Natural killer cell (primary cell): ENCODE data around the gene MATN1. TPM values are rescaled to one million over a fixed set of nuclear protein-coding genes. Genes with fewer than 3 reads are reported as not detected.

Experiments used
- ATAC-seq, 3 donors: fragments of 150-1000 bp in 2 of 3; fragments of 200-7000 bp in 1 of 3; cut with Tn5 transposase; 1 replicate in 1 of 3; 2 replicates in 2 of 3; pipeline ENCODE4 v1.10.0; 2021; ENCODE audit warnings: mild to moderate bottlenecking in 2 of 3, moderate library complexity in 2 of 3
- DNase-seq, 2 donors: peaks; one replicate each; pipeline versions ENCODE4 v3.0.0 to v3.0.0-alpha.2; 2013 to 2021; ENCODE audit warnings: mixed read lengths in 1 of 2
- H3K27ac ChIP-seq: one replicate; pipeline ENCODE4 v1.5.1; 2013; ENCODE audit warnings: mild to moderate bottlenecking, low read length
- H3K27me3 ChIP-seq: one replicate; pipeline ENCODE4 v1.6.1; 2013; ENCODE audit warnings: low read length; ENCODE audit not compliant: control insufficient read depth, insufficient read depth
- H3K36me3 ChIP-seq: one replicate; pipeline ENCODE4 v1.6.1; 2013; ENCODE audit warnings: low read length; ENCODE audit not compliant: control insufficient read depth, insufficient read depth
- H3K4me1 ChIP-seq: one replicate; pipeline ENCODE4 v1.6.1; 2013; ENCODE audit warnings: low read length; ENCODE audit not compliant: control insufficient read depth, insufficient read depth
- H3K4me3 ChIP-seq: one replicate; pipeline ENCODE4 v1.5.1; 2013; ENCODE audit warnings: low read length
- H3K9me3 ChIP-seq: one replicate; pipeline ENCODE4 v1.6.1; 2013; ENCODE audit warnings: low read length; ENCODE audit not compliant: control insufficient read depth, insufficient read depth
- H3K27ac Mint-ChIP-seq, 2 donors: one replicate each; pipeline ENCODE4 v1.8.0; 2022; ENCODE audit warnings: mild to moderate bottlenecking in 2 of 2, mixed read lengths in 2 of 2, moderate library complexity in 1 of 2
- H3K27me3 Mint-ChIP-seq, 2 donors: one replicate each; pipeline ENCODE4 v1.8.0; 2022; ENCODE audit warnings: low read depth in 2 of 2, mixed read lengths in 2 of 2
- H3K36me3 Mint-ChIP-seq: one replicate; pipeline ENCODE4 v1.8.0; 2022; ENCODE audit warnings: mixed read lengths
- H3K4me1 Mint-ChIP-seq, 2 donors: one replicate each; pipeline ENCODE4 v1.8.0; 2022; ENCODE audit warnings: mixed read lengths in 2 of 2
- H3K4me3 Mint-ChIP-seq: one replicate; pipeline ENCODE4 v1.8.0; 2022; ENCODE audit warnings: mild to moderate bottlenecking, moderate library complexity, mixed read lengths
- H3K9me3 Mint-ChIP-seq, 2 donors: one replicate each; pipeline ENCODE4 v1.8.0; 2022; ENCODE audit warnings: mixed read lengths in 2 of 2
- WGBS: methylation state at CpG from one replicate; pipeline ENCODE4 v1.1.7; 2013; ENCODE audit warnings: missing lambda C conversion rate; ENCODE audit not compliant: insufficient coverage; 5-methylcytosine and 5-hydroxymethylcytosine counted together
- intact Hi-C: fragments of 100-400 bp; cut with micrococcal nuclease; formaldehyde crosslinking; loops from one replicate; pipeline ENCODE4 v1.14.2; 2022
- total RNA-seq, 4 donors: library from RNA; stranded (reverse); fragments of 120-200 nt in 1 of 4; gene quantifications; one replicate each; pipeline versions ENCODE4 v1.2.3 to v1.2.4, GENCODE V29; 2013 to 2022
- TF ChIP-seq, protein P1 (sequence below): fragments of 200-600 bp; IDR thresholded peaks from one replicate; pipeline ENCODE4 v1.8.0; 2022; ENCODE audit warnings: antibody characterized with exemption

The MATN1 gene
- total RNA-seq, 3 donors from 2014 or later (not counting 1 experiment from before 2014, with no cell fraction given) = 0.93 to 1.7 (median 1.2) TPM

DNA sequence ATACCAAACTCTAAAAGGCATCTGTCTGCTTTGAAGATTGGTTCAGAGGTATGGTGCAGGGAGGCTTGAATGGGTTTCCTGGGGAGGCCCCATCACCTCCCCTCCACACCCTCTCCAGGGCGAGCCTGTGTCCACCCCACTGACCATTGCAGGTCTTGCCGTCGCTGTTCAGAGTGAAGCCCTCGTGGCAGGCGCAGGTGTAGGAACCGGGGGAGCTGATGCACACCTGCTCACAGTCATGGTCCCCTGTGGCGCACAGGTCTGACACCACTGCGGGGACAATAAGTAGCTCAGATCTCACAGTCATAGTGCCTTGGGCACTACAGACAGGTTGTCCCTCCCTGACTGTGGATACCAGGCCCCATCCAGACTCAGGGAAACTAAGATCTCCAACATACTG lies 6.7 kb downstream of the MATN1 start:
- Mint-ChIP-seq H3K36me3 (no peaks in the 10 kb centered on the region), H3K4me1 (peaks cover 0 to 15% of the 10 kb centered on the region in 2 donors), H3K4me3 (peak overlapping the region; percentile 42), H3K27me3 (peaks cover 0 to 6% of the 10 kb centered on the region in 2 donors), H3K27ac (peak overlapping the region; percentile 98 to 100), H3K9me3 (no peaks in the 10 kb centered on the region)
- WGBS = 98% methylated on average over 8 of the region's 8 CpGs
- Histone ChIP-seq H3K9me3 (peaks cover 10% of the 10 kb centered on the region), H3K4me3 (no peak overlapping the region), H3K27ac (no peak overlapping the region), H3K27me3 (no peaks in the 10 kb centered on the region), H3K4me1 (peaks cover 30% of the 10 kb centered on the region), H3K36me3 (no peaks in the 10 kb centered on the region)
- ATAC-seq = no peak
- intact Hi-C loops = no loop called here
- peak in 1 of 2 donors; percentile 20 for DNase-seq
- TF ChIP-seq, protein P1, sequence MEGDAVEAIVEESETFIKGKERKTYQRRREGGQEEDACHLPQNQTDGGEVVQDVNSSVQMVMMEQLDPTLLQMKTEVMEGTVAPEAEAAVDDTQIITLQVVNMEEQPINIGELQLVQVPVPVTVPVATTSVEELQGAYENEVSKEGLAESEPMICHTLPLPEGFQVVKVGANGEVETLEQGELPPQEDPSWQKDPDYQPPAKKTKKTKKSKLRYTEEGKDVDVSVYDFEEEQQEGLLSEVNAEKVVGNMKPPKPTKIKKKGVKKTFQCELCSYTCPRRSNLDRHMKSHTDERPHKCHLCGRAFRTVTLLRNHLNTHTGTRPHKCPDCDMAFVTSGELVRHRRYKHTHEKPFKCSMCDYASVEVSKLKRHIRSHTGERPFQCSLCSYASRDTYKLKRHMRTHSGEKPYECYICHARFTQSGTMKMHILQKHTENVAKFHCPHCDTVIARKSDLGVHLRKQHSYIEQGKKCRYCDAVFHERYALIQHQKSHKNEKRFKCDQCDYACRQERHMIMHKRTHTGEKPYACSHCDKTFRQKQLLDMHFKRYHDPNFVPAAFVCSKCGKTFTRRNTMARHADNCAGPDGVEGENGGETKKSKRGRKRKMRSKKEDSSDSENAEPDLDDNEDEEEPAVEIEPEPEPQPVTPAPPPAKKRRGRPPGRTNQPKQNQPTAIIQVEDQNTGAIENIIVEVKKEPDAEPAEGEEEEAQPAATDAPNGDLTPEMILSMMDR = no peak

DNA sequence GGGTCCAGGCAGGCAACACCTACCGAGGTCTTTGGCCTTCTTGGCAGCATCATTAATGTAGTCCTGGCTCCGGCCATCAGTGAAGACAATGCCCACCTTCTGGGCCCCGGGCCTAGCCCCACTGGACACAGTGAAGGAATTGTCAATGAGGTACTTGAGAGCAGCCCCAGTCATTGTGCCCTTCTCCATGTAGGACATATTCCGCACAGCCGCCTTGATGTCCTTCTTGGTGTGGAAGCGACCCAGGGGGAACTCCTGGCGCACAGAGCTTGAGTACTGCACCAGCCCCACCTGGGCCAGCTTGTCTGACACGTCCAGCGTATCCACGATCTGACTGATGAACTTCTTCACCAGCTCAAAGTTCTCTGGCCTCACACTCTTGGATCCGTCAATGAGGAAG lies 7.5 kb downstream of the MATN1 start:
- Histone ChIP-seq H3K36me3 (no peaks in the 10 kb centered on the region), H3K27me3 (no peaks in the 10 kb centered on the region), H3K9me3 (peaks cover 10% of the 10 kb centered on the region), H3K27ac (no peak overlapping the region), H3K4me1 (peaks cover 30% of the 10 kb centered on the region), H3K4me3 (no peak overlapping the region)
- Mint-ChIP-seq H3K9me3 (no peaks in the 10 kb centered on the region), H3K4me3 (no peak overlapping the region), H3K27ac (no peak overlapping the region), H3K36me3 (no peaks in the 10 kb centered on the region), H3K27me3 (peaks cover 0 to 10% of the 10 kb centered on the region in 2 donors), H3K4me1 (peaks cover 0 to 15% of the 10 kb centered on the region in 2 donors)
- 98% methylated on average over 11 of the region's 11 CpGs for WGBS
- ATAC-seq = no peak
- peak in 1 of 2 donors; percentile 12 for DNase-seq
- TF ChIP-seq, protein P1 = no peak
- intact Hi-C loops = no loop called here

DNA sequence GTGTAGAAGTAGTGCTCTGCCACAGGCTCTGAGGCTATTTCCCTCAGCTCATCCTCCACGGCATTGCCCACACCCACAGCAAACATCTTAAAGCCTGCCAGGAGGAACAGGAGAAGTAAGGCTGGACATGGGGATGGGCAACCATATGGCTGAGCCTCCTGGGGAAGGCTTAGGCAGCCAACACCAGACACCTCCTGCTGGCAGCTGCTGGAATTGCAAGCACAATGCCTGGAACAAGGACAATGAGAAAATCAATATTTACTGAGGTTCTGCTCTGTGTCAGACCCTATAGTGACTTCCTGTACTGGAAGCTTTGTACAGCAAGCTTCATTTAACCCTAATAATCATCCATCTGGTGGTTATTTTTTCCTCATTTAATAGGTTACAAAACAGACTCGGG lies 8.2 kb downstream of the MATN1 start:
- Histone ChIP-seq H3K4me3 (no peak overlapping the region), H3K4me1 (peaks cover 24% of the 10 kb centered on the region), H3K9me3 (peaks cover 10% of the 10 kb centered on the region), H3K36me3 (no peaks in the 10 kb centered on the region), H3K27me3 (no peaks in the 10 kb centered on the region), H3K27ac (no peak overlapping the region)
- DNase-seq = peak in 1 of 2 donors; percentile 38
- Mint-ChIP-seq H3K36me3 (no peaks in the 10 kb centered on the region), H3K27me3 (peaks cover 0 to 10% of the 10 kb centered on the region in 2 donors), H3K27ac (no peak overlapping the region), H3K4me1 (peaks cover 0 to 15% of the 10 kb centered on the region in 2 donors), H3K4me3 (no peak overlapping the region), H3K9me3 (no peaks in the 10 kb centered on the region)
- intact Hi-C loops = no loop called here
- ATAC-seq = no peak
- TF ChIP-seq, protein P1 = no peak
- WGBS = 100% methylated on average over 1 of the region's 2 CpGs

DNA sequence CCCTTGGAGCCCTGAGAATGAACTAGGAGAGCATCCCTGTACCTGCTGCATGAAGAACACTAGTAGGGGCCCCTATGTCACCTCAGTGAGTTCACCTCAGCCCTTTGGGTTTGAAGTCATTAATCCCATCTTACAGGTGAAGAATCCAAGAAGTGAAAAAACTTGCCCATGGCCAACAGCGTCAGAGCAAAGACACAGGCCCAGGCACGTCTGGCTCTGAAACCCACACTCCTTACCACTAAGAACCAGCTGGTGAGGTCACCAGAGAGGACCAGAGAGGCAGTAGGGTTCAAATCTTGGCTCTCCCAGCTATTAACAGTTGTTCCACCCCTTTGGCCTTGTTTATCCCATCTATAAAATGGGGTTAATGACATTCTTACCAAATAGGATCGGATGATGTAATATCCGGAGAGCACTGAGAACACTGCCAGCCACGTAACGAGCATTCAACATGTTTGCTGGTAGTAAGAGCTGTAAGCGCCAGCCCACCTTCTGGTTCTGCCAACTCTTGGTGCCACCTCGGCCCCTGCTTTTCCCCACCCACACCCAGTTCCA lies 8.8 kb downstream of the MATN1 start:
- TF ChIP-seq, protein P1 = no peak
- H3K4me1 Mint-ChIP-seq = peaks cover 0 to 15% of the 10 kb centered on the region in 2 donors
- 91% methylated on average over 8 of the region's 8 CpGs for WGBS

More for the DNA sequence above, 8.8 kb downstream of the MATN1 start:
- no peak for ATAC-seq
- intact Hi-C loops = no loop called here
- H3K36me3 Mint-ChIP-seq = no peaks in the 10 kb centered on the region
- Histone ChIP-seq H3K4me1 (peaks cover 18% of the 10 kb centered on the region), H3K27me3 (no peaks in the 10 kb centered on the region), H3K36me3 (no peaks in the 10 kb centered on the region), H3K4me3 (no peak overlapping the region), H3K27ac (no peak overlapping the region), H3K9me3 (peaks cover 10% of the 10 kb centered on the region)
- no peak overlapping the region for H3K27ac Mint-ChIP-seq
- peaks cover 0 to 10% of the 10 kb centered on the region in 2 donors for H3K27me3 Mint-ChIP-seq
- DNase-seq = no peak
- H3K4me3 Mint-ChIP-seq = no peak overlapping the region
- H3K9me3 Mint-ChIP-seq = no peaks in the 10 kb centered on the region
